ENCODE data around the gene CCDC87.
A peak's percentile ranks its signal among the peaks of the same experiment; 100 is the strongest.

CCDC87 gene

DNA sequence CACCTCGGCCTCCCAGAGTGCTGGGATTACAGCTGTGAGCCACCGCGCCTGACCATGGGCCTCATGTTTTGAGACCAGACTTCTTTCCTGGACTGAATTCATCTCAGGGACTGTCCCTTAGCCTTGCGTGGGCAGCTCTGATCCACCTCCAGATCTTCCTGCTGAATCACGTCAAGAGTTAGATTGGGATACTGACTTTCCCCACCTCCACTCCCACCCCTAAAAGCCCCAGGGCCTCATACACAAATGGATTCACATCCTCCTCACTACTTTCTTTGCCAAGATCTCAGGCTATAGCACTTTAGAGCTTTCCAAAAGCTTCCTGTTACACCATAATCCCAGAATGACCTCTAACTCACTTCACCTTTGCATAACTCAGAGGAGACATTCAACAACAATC is 12.1 kb downstream of the CCDC87 start:
- no peak for DNase-seq (ENCODE audit: low read depth)

DNA sequence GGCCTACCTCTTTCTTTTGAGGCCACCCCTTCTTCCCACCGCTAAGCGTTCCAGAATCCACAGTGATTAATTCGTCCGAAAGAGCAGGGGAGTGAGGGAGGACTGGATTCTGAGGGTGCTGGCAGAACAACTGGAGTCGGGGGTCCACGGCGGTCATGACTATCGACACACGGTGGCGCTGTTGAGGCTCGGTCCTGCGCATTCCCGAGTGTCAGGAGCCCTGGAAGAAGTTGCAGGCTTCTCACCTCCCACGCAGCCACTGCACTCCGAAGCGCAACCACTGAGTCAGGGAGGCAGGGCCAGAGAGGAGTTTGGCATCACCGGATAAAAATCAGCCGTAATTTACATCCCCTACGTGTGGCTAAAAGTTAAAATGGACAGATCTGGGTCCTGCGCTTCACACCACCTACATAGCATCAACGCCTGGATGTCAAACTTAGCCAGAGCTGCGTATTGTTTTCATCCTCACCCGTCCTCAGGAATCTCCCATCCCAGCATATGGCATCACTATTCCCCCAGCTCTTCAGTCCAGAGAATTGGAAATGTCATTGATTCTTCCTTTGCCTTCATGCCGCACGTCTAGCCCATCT is 13.8 kb downstream of the CCDC87 start:
- peak; percentile 67 for DNase-seq (ENCODE audit: low read depth)

DNA sequence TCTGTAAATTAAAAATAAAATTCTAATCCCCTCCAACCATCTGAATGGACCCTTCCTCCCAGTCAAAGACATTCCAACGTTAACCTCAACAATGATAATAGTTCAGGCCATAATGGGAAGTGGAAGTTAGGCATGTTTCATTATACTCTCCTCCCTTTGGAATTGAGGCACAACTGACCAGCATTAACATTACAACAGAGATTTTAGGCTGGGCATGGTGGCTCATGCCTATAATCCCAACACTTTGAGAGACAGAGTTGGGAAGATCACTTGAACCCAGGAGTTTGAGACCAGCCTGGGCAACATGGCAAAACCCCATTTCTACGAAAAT is 22.0 kb downstream of the CCDC87 start:
- no peak for DNase-seq (ENCODE audit: low read depth)

DNA sequence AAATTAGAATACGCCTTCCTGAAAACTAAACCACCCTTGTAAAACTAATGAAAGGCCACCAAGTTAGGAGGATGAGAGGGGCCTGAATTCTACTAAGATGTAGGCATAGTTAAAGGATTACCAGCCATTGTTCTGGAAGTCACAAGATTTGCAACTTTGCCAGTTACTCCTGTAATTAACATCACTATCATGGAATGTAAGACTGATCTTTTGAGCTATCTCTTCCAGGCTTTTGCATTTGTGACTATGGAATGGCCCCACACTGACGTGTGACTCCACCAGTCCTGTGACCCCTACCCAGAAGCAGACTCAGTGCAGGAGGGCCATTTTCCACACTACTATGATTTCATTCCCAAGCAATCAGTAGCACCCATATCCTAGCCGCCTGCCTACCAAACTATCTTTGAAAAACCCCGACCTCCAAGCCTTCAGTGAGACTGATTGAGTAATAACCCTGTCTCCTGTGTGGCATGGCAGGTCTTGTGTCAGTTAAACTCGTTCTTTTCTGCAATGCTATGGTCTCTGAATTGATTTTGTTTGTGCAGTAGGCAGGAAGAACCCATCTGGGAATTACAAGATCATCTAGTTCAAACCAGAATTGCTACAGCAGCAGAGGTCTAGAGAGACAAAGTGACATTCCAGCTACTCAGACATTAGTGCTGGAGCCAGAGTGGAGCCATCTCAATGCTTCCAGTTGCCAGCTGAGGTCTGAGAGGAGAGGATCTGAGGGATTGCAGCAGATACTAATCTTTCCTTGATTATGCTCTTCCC is 22.6 kb downstream of the CCDC87 start:
- DNase-seq (ENCODE audit: low read depth): no peak

DNA sequence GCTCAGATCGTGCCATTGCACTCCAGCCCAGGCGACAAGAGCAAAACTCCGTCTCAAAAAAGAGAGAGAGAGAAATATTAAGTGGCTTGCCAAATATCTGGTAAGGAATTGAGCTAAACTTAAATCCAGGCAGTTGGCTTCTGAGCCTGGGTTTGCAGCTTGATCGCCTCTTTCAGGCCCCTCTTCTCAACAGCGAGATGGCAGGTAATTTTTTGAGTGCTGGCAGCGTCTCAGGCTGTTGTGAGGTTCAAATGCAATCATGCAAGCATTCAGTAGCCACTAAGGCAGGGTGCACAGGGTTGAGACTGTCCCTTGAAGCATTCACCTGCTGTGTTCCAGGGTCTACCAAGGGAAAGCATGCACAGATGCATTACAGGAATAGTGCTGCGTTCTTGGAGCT is 23.8 kb downstream of the CCDC87 start:
- no peak for DNase-seq (ENCODE audit: low read depth)

DNA sequence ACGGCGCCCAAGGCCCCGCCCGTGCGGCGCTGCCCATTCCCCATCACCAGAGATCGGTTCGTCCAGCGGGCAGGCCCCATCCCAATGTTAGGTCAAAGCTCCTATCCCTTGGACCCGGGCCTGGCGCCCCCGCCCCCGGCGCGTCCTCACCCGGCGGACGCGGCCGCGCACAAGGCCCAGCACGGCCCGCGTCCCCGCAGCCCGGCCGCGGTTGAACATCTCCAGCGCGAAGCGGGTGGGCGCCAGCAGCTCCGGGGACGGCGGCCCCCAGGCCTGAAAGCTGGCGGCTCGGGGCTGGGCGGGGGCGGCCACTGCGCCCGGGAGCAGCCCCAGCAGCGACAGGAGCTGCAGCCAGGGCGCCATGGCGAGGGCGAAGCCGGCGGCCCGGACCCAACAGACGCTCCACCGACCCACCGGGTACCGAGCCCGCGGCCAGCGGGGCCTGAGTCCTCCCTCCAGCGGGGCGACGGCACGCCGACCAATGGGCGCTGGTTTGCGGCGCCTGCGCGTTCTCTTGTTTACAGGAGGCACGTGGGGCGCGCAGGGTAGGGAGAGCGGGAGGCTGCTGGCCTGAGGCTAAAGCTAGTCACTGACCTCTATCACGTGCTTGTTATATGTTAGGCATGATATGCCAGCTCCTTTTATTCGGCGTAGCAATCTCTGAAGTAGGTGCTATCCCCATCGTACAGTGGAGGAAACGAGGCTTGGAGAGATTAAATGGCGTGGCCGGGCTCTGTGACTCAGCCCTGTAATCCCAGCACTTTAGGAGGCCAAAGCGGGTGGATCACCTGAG is 24.5 kb downstream of the CCDC87 start, which contains the start of gene CTSF:
Gene CTSF (minus strand): TSS at position 483 of the 793 bp plus-strand sequence. CDS start 120 bp downstream, at position 363.
- DNase-seq (ENCODE audit: low read depth): peak; percentile 40

DNA sequence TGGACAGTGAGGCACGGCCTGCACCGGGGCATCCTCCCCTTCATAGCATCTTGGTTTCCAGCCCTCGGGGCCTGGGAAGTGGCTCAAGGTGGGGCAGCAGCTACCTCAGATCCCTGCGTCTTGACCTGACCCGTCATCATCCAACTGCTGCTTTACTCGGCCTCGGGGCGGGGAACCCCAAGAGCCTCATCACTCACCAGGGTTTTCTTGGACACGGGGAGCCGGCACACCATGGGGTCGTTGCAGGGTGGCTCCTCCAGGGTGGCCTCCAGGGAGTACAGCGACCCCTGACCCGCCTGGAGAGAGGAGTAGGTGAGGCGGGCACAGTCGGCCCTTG is 25.1 kb downstream of the CCDC87 start:
- no peak for DNase-seq (ENCODE audit: low read depth)

DNA sequence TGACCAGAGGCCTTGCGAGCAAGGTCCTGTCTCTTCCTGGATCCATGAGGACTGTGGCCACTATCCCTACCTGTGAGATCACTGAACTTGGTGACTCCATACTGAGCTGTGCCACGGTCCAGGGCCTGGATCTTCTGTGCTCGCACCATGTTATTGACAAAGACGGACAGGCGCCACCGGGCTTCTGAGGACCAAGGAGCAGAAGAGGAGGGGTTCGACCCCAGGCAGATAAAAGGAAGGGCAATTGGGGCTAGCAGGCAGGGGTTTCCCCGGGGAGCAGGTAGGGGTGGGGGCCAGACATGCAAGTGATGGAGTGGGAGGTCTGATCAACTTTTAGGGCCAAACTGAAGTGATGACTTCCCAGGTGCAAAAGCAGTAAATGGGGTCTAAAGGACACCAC is 26.6 kb downstream of the CCDC87 start:
- no peak for DNase-seq (ENCODE audit: low read depth)

DNA sequence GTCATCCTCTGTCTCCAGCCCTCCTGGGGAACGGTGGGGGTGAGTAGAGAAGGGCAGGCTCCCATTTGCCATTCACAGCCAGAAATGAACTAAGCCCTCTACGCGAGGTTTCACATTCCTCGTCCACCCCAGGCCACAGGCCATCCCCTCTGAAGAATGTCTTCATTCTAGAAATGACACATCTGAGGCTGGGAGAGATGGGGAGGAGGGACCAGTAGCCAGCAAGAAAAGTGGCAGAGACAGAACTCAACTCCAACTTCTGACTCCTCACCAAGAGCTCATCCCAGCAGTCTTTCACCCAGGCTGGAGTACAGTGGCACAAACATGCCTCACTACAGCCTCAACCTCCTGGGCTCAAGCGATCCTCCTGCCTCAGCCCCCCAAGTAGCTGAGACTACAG is 27.9 kb downstream of the CCDC87 start:
- DNase-seq (ENCODE audit: low read depth): no peak

DNA sequence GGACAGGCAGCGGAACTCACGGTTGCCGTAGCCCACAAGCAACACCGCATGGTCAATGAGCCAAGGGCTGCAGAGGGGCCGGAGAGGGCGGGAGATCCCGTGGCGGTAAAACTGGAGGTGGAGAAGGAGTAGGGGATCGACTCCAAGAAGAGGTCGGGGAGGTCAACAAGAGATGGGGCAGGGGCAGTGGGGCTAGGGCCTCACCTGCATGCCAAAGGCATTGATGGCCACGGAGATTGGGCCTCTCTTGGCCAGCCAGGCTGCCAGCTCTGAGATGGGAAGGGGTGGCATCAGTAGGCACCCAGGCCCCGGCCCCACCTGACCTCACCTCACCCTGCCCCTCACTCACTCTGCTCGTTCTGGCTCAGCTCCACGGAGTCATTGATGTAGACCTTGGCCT is 28.3 kb downstream of the CCDC87 start:
- DNase-seq (ENCODE audit: low read depth): no peak

DNA sequence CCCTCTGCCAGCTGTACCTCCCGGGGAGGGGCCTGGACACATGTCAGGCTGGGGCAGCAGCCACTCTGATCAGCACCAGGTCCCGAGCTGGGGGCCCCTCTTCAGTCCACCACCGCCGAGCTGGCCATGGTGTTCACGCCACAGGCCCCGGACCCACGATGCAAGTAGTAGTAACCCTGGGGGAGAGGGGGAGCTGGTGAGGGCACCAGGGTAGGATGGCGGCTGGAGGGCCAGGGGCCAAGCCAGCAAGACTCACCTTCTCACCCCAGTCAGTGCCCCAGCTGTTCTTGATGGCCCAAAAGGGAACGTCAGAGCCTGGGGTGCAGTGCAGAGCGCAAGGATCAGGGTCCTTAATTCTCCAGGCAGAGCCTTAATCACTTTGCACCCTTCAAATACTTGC is 29.0 kb downstream of the CCDC87 start:
- DNase-seq (ENCODE audit: low read depth): no peak

DNA sequence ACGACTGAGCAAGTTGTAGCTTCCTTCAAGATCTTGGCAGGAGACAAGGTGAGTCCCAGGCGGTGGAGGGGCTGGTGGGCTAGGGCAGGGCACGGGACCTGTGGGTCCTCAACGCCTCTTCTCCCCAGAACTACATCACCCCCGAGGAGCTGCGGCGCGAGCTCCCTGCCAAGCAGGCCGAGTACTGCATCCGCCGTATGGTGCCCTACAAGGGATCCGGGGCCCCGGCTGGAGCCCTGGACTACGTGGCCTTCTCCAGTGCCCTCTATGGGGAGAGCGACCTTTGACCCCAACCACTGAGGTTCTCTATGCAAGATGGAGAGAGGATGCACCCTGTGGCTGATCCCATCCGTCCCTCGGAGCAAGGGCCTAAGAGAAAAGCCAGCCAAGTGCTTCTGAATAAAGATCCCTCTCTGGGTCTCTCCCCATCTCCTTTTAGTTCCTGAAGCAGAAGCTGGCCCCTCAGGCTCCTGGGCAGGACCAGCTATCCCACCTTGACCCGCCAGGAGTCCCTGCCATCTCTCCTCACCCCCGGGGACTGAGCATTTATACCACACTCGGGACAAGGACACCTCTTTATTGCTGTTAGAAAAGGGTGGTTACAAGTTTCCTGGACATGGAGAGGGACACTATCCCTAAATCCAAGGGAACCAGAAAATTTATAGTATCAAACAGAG is 29.8 kb downstream of the CCDC87 start:
- DNase-seq (ENCODE audit: low read depth): no peak

DNA sequence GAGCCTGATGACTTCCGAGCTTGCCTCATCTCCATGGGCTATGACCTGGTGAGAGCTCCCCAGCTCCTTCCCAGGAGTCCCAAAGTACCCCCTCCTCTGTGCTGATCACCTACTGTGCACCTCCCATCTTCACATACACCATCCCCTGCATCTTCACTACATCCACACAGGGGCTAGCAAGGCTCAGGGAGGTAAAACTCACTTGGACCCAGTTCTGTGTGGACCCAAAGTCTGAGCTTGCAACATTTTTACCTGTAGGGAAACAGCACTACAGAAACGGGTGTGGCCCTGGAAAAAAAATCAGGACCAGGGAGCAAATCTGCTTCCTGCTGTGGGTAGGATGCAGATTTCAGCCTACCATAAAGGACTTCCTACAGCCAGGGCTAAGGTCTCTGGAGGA is 30.6 kb downstream of the CCDC87 start:
- DNase-seq (ENCODE audit: low read depth): no peak

DNA sequence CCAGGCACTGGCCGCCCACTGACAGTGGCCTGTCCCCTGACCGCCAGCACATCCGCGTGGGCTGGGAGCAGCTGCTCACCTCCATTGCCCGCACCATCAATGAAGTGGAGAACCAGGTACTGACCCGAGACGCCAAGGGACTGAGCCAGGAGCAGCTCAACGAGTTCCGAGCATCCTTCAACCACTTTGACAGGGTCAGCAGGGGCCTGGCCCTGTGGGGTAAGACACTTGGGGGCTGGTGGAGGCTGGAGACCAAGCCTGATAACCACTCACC is 31.0 kb downstream of the CCDC87 start:
- no peak for DNase-seq (ENCODE audit: low read depth)

DNA sequence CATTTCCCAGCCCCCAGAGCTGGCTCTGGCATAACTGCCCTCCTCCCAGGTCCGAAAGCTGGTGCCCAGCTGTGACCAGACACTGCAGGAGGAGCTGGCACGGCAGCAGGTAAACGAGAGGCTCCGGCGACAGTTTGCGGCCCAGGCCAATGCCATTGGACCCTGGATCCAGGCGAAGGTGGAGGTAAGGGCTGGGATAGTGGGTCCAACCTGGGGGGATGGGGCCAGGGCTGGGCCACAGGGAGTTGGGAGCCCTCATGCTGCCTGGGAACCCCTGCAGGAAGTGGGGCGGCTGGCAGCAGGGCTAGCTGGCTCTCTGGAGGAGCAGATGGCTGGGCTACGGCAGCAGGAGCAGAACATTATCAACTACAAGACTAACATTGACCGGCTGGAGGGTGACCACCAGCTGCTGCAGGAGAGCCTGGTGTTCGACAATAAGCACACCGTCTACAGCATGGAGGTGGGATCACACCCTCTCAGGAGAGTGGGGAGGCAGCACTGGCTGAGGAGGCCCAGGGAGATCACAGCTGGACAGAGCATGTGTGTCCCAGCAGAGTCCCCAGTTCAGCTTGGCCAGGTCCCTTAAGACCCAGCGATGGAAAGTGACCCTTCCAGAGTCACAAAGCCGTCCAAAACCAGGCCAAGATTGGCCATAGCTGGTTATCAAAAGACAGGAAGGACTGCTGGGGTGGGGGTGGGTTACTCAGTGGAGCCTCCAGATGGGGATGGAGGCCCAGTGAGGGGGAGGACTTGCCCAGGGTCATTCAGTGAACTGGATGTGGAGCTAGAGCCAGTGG is 31.5 kb downstream of the CCDC87 start:
- no peak for DNase-seq (ENCODE audit: low read depth)

DNA sequence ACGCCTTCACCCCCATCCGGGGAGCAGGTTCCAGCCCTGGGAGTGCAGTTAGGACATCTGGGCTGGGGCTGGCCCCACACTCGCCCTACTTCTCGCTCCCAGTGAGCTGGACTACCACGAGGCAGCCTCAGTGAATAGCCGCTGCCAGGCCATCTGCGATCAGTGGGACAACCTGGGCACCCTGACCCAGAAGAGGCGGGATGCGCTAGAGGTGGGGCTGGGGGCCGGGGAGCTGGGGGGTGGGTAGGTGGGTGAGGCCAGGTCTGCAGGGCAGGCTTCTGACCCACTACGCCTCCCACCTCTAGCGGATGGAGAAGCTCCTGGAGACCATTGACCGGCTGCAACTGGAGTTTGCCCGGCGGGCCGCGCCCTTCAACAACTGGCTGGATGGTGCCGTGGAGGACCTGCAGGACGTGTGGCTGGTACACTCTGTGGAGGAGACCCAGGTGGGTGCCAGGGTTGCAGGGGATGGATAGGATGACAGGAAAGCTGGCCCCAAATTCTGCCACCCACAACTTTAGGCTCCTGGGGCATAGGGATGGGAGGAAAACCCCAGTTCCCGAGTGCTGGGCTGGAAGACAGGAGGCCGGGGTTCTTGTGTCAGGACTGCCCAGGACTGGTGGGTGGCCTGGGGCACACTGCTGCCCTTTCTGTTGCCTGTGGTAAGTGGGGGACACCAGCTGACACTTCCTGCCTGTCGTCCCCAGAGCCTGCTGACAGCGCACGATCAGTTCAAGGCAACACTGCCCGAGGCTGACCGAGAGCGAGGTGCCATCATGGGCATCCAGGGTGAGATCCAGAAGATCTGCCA is 32.8 kb downstream of the CCDC87 start:
- no peak for DNase-seq (ENCODE audit: low read depth)

DNA sequence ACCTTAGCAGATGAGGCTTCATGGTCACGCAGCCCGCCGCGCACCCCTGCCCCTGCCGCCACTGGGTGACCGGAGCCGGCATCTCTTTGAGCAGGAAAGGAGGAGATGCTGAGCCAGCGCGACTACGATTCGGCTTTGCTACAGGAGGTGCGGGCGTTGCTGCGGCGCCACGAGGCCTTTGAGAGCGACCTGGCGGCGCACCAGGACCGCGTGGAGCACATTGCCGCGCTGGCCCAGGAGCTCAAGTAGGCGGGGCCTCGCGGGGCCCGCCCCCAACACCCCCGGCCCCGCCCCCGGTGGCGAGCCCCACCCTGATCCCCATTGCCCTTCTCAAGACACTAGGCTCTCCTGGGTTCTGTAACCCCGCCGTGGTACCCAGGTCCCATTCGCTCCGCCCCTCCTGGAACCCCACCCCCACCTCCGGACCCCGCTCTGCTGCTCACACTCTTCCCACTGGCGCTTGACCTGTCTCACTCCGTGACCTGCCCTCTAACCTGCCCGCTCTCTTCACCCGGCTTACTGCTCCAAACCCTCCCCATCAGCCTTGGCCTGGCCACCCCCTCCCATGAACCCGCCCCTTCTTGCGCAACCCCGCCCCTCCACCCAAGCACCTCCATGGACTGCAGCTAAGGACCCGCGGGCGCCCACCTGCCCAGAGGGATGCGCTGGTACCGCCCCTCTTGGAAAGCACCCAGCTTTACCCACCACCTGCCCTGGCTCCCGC is 33.6 kb downstream of the CCDC87 start:
- DNase-seq (ENCODE audit: low read depth): no peak

DNA sequence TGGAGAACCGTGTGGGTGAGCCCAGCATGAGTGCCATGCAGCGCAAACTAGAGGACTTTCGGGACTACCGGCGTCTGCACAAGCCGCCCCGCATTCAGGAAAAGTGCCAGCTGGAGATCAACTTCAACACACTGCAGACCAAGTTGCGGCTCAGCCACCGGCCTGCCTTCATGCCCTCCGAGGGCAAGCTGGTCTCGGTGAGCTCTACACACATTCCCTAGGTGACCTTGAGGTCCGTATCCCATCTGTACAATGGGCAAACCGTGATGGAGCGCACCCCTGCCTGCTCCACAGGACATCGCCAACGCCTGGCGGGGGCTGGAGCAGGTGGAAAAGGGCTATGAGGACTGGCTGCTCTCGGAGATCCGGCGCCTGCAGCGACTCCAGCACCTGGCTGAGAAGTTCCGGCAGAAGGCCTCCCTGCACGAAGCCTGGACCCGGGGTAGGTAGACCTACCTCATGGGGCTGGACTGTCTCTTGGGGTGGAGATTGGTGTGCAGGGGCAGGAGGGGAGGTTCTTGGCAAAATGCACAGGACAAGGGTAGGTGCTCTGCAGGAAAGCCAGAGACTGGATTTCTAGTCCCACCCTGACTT is 35.0 kb downstream of the CCDC87 start:
- no peak for DNase-seq (ENCODE audit: low read depth)

DNA sequence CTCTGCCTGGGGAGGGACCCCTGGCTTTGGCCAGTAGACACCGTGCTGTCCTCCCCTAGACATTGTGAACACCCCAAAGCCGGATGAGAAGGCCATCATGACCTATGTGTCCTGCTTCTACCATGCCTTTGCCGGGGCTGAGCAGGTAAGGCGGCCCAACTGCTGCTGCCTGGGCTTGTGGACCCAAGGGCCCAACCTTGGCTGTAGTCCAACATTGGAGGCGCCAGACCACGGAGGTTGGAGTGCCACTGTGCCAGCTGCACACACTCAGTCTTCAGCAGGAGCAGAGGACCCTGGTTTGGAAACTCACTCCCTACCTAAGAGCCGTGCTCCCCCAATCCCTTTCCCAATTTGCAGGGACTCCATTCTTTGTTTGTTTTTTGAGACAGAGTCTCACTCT is 36.8 kb downstream of the CCDC87 start:
- DNase-seq (ENCODE audit: low read depth): no peak

DNA sequence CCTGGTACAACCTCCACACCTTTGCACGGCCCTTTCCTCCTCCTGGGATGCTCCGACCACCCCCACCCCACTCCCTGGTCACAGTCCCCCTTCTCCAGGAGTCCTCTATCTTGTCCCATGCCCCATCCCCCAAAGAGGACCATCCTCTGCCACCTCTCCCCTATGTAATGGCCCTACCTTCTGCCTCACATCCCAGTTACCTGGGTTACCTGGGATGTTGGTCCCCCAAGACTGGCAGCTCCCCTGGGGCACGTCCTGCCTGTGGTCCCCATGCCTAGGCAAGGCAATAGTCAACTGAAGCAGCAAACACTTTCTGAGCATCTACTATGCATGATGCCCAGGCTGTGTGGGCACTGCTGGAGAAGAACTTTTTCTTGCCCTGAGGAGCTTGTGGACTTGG is 37.4 kb downstream of the CCDC87 start:
- DNase-seq (ENCODE audit: low read depth): no peak
